HG02571 (cell line): Measurements from ENCODE around the gene TAF12.
"Not testable (repeated sequence)": the region's sequence is repeated elsewhere in the genome, so short reads cannot be mapped to it uniquely, and the experiment has no call there.

Experiments
- ATAC-seq: cut with Tn5 transposase; IDR thresholded peaks from one replicate; pipeline ENCODE4 v1.9.1; 2021; ENCODE audit warnings: mild to moderate bottlenecking, moderate library complexity; ENCODE audit not compliant: unreplicated experiment

TAF12 gene

DNA sequence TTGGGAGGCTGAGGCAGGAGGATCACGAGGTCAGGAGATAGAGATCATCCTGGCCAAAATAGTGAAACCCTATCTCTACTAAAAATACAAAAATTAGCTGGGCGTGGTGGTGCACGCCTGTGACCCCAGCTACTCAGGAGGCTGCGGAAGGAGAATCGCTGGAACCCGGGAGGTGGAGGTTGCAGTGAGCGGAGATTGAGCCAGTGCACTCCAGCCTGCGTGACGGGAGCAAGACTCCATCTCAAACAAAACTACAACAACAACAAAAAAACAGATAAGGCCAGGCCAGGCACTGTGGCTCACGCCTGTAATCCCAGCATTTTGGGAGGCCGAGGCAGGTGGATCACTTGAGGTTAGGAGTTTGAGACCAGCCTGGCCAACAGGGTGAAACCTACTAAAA lies 2.5 kb upstream of the TAF12 start:
- ATAC-seq: not testable (repeated sequence)

DNA sequence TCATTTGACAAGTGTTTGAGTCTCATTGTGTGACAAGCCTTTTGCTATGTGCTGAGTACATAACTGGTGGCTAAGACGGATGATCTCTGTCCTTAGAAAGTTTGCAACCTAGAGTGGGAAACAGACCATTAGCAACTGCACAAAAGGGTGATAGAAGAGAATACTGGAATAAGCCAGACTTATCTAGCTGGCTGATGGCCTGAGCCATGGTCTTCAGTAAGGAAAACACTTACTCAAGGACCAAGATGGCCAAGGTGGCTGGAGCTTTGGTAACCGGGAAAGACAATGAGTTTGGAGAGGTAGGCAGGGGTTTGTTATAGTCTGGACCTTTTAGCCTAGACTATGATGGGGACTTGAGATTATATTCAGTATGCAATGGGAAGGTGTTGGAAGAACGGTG lies 1.6 kb upstream of the TAF12 start:
- ATAC-seq: no peak

DNA sequence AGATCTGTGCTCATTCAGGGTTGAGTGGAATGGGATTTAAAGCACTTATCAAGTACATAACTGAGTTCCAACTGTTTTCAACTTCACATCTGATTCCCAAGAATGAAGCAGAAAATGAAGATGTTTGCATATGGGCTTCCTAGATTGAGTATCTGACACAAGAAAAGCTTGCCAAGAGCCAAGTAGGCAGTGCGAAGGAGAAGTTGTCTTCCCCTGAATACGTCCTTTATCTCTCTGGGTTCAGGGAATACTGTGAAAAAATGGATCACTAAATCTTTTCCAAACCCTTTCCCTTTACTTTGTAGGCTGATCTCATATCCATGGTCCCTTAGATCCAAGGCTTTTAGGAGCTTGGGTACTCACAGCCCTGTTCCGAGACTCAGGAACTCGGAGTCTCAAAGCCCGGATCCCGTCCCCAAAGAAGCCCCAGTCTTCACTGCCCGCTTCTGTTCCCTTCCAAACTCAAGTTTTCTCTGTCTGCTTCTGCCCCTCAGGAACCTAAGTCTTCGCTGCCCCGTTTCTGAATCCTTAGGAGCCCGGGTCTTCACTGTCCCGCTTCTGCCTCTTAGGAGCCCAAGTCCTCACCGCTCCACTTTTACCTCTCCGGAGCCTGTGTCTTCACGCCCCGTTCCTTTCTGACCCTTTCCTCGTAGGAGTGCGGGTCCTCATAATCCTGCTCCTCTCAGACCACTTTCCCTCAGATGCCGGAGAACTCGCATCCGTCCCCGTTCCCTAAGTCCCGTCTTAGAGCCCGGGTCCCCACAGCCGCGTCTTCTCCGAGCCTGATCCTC lies 616 bp downstream of the TAF12 start:
- peak; percentile 14 for ATAC-seq

DNA sequence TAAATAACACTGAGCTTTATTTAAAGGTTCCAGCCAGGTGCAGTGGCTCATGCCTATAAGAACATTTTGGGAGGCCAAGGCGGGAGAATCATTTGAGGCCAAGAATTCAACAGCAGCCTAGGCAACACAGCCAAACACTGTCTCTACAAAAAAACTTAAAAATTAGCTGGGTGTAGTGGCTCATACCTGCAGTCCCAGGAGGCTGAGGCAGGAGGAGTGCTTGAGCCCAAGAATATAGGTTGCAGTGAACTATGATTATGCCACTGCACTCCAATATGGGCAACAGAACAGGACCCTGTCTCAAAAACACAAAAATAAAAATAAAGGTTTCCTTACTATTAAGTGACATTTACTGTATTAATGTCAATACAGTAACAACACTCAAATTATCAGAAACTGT lies 2.1 kb downstream of the TAF12 start:
- ATAC-seq: no peak

DNA sequence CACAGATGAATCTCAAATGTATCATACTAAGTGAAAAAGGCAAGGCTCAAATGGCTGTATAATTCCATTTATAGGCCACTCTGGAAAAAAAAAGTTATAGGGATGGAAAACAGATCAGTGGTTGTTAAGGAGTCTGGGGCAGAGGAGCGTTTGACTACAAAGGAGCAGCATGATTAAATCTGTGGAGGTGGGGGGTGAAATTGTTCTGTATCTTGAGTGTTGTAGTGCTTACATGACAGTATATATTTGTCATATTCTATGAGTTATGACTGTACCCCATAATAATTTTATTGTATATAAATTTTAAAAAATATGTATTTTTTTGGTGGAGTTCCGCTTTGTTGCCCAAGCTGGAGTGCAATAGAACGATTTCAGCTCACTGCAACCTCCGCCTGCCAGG lies 10.3 kb downstream of the TAF12 start:
- no peak for ATAC-seq

DNA sequence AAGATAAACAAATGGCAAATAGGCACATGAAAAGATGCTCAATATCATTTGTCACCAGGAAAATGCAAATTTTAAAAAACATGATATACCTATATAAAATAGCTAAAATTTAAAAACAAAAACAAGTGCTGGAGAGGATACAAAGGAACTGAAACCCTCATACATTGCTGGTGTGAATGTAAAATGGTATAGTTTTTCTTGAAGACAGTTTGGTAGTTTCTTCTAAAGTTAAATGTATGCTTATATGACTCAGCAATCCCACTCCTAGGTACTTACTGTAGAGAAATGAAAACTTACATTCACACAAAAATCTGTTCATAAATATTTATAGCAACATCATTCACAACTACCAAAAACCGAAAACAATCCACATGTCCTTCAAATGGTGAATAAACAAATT lies 11.2 kb downstream of the TAF12 start:
- no peak for ATAC-seq

DNA sequence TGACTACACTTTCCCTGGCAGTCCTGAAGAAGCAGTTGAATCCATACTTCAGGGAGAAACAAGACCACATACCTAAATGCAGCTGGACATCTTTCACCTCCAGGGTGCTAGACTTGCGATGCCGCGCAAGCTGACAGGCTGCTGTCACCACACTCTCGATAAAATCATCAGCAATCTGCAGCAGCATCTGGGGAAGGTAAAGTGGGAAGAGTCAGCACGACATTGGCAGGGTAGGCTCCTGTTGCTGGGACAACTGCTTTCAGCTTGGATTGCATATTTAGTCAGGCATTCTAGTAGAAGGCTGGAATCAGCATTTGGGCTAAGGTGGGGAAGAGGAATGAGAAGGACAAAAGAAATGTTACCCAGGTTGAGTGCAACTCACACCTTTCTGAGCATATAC lies 29.7 kb downstream of the TAF12 start:
- no peak for ATAC-seq

DNA sequence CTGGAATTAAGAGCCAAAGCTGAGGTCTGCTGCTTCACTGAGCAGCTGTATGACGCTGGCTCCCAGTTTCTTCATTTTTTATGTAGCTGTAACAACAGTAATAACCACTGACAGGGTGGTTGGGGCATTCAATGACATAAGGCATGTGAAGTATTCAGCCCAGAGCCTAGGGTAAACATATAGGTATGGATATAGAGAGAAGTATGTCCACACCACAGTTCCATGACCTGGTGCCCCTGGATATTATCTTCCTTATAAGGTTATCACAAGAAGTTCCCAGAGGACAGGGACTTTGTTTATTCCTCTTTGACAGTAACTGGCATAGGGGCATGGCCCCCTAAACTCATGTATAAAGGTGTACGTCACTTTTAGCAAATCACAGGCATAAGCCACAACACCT lies 36.1 kb downstream of the TAF12 start:
- no peak for ATAC-seq

DNA sequence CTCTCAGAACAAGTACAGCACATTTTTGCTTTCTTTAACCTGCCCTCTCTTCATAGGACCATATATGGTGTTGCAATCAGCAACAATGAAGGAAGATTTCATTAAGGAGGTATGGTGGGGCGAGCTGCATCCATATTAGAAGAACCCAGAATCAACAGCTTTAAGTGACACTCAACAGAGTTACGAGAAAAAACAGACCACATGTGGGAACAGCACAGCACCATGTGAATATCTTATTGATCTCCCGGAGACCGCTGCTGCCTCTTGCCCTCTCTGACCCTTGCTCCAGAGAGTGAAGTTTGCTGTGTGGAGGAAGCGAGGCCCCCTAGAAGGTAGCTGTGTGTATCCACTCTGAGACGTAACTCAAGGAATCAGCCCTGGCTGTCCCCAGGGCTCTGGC lies 37.9 kb downstream of the TAF12 start:
- no peak for ATAC-seq

DNA sequence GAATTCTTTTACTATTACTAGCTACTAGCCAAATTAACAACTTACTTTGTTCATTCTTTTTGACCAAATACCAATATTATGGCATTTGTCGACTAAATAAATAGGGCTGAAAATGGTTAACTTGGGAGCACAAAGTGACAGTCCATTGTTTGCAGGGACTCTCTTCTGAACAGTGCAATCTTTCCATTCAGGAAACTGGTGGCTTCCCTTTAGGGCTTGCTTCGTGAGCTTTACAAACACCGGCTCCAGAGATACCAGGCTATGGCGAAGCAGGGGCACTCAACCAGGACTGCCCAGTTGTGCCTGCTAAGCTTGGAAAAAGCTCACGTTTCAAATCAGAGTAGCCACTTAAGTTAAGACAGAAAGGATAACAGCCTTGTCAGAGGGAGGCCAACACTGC lies 38.5 kb downstream of the TAF12 start:
- no peak for ATAC-seq

DNA sequence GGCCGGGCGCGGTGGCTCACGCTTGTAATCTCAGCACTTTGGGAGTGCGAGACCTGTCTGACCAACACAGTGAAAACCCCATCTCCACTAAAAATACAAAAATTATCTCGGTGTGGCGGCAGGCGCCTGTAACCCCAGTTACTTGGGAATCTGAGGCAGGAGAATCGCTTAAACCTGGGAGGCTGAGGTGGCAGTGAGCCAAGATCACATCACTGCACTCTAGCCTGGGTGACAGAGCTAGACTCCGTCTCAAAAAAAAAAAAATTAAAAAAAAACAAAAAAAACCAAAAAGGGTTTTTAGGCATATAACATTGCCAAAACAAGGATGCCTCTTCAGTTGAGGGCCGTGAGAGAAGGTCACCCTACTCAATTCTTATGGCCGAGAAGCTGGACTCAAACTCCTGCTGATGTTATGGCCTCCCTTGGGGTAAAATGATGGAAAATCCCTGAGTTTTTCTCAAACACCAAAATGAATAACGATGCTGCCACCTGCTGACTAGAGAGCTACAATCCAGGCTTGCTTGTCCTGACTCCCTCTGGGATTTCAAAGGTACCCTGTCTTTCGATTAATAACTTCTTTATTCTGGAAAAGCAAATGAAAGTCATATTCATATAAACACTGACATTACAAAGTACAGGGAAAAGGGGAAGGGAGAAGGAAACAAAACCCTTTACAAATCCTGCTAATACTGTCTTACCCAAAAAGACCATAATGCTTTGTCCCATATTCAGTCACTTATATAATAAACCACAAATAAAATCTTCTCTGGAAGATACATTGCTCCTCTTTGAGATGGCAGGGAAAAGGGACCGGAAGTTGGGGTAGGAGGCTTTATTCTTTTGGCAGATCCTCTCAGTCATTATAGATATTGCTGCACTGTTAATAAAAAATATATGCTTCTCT lies 40.1 kb downstream of the TAF12 start:
- ATAC-seq: no peak

DNA sequence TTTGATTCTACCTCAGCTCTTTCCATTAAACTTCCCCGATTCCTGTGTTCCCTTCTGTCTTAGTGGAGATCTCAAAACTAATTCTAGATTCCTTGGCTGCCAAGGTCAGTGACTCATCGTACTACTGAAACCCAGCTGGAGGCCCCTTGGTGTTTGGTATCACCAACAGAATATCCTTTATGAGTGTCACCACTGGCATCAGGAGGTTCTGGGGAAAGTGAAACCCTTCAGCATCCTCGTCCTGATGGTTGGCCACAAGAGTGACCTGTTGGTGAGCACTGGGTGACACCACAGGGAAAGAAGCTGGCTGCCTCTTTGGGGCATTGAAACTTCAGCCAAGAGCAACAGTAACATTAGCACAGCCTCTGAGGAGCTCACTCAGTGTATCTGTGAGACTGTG lies 41.2 kb downstream of the TAF12 start:
- no peak for ATAC-seq

DNA sequence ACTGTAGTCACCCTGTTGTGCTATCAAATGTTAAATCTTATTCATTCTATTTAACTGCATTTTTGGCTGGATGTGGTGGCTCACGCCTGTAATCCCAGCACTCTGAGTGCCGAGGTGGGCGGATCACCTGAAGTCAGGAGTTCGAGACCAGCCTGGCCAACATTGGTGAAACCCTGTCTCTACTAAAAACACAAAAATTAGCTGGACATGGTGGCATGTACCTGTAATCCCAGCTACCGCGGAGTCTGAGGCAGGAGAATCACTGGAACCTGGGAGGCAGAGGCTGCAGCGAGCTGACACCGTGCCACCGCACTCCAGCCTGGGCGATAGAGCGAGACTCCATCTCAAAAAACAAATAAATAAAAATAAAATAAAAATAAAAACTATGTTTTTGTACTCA lies 46.6 kb downstream of the TAF12 start:
- ATAC-seq: not testable (repeated sequence)

DNA sequence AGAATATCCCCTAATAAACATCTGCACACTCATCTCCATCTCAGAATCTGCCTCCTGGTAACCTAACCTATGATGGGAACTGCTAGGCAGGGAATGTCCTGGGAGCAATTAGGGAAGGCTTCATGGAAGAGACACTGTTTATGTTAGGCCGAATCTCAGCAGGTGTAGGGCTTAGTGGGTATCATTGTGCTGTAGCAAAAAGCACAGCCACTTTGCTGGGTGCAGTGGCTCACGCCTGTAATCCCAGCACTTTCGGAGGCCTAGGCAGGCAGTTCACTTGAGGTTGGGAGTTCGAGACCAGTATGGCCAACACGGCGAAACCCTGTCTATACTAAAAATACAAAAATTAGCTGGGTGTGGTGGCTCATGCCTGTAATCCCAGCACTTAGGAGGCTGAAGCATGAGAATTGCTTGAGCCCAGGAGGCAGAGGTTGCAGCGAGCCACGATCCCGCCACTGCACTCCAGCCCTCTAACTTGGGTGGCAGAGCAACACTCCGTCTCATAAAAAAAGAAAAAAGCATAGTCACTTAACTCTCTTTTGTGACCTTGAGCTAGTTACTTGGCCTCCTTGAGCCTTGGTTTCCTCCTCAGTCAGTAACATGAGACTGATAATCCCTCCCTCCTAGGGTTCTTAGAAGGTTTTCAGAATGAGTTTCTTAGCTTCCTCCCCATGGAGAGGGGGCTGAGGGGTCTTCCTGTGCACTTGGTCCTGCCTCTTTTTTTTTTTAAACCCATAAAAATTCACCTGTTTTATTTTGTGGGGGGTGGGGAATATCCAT lies 47.3 kb downstream of the TAF12 start:
- no peak for ATAC-seq

DNA sequence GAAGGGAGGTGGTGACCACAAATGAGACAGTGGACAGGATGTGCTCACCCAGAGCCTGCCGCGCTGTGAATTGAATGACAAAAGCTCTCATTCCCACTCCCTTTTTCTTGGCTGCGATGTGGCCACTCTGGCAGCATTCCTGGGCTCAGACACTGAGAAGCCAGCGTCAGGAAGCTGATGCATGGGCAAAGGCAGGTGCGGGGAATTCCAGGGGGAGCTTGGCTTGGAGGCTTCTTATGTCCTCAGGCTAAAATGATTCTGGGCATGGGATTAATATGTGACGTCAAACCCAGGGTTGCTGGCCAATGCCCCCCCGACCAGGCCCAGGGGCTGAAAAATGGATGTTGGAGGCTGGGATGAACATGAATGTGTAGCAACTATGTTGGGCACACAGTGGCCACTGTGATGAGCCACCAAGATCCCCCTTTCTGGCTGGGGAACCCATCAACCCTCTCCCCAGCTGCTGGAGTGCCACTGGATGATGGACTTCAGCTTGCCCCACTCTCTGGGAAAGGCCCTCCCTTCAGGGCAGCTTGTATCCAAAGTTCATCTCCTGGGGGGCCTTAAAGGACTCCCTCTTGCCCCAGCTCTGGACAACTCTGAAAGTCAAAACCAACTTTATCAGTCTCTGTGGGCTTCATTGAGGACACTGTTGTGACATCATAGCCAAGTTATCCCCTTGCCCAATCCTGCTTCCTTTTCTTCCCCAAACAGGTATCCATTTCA lies 48.0 kb downstream of the TAF12 start:
- ATAC-seq: not testable (repeated sequence)

DNA sequence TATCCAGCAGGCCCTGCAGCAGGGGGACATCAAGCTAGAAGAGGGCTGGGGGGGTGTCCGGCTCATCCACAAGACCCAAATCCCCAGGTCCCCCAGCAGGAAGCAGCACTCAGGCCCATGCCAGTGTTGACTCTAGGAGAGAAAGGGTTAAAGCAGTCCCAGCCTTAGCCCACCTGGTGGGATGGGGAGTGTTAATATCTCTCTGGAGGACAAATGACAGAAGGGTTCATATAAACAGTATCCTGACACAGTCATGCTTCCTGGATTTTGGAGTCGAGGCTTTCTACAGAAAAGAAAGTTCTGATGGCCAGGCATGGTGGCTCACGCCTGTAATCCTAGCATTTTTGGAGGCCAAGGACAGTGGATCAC lies 48.9 kb downstream of the TAF12 start:
- ATAC-seq: not testable (repeated sequence)

DNA sequence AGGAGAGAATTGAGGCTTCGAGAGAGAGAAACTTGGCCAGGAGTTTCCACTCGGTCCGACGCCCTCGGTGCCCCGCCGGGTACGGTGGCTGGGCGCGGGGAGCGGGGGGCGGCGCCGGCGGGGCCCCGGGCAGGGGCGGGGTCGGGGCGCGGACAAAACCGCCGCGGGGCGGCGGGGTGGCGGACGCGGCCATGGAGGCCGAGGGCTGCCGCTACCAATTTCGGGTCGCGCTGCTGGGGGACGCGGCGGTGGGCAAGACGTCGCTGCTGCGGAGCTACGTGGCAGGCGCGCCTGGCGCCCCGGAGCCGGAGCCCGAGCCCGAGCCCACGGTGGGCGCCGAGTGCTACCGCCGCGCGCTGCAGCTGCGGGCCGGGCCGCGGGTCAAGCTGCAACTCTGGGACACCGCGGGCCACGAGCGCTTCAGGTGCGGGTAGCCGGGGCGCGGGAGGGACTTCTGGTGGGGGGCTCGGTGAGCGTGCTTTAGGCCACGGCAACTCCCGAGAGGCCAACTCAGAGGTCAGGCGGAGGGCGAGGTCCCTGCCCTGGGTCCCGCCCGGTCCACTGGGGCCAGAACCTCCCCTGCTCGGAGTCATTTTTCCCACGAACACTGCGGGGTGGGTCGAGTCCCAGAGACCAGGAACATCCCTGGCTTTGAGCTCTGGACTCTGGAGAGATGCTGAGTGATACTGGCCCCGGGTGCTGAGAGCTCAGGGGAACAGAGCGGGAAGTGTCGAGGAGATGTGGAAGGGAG lies 50.4 kb downstream of the TAF12 start:
- ATAC-seq: peak; percentile 57

DNA sequence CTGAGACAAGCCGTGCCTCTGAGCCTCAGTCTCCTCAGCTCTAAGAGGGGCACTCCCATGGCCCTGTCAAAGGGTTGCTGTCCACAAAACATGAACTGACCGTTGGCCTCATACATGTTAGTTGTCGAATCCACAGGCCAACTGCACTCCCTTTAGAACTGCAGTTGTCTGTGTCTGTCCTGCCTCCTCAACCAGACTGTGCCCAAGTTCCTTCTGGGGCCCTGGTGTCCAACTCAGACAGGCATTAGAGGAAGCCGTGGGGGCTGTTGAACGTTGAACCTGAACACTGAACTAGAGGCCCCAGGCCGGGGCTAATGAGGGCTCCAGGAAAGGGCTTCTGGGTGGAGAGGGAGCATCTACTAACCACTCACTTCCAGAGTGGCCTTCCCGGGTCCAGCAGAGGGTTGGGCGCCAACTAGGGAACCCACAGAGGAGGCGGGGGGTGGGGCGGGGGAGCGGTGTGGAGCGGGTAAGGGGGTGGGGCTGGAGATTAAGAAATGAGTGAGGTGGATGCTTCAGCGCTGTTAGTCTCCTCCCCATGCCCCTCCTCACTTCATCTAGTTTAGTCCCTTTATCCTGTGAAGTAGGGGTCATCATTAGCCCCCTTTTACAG lies 51.1 kb downstream of the TAF12 start, which contains the start of gene RAB42:
RAB42 (plus strand) TSS at position 558 of the 613 bp plus-strand sequence. CDS start 247 bp downstream, outside the sequence.
- ATAC-seq: peak; percentile 24

DNA sequence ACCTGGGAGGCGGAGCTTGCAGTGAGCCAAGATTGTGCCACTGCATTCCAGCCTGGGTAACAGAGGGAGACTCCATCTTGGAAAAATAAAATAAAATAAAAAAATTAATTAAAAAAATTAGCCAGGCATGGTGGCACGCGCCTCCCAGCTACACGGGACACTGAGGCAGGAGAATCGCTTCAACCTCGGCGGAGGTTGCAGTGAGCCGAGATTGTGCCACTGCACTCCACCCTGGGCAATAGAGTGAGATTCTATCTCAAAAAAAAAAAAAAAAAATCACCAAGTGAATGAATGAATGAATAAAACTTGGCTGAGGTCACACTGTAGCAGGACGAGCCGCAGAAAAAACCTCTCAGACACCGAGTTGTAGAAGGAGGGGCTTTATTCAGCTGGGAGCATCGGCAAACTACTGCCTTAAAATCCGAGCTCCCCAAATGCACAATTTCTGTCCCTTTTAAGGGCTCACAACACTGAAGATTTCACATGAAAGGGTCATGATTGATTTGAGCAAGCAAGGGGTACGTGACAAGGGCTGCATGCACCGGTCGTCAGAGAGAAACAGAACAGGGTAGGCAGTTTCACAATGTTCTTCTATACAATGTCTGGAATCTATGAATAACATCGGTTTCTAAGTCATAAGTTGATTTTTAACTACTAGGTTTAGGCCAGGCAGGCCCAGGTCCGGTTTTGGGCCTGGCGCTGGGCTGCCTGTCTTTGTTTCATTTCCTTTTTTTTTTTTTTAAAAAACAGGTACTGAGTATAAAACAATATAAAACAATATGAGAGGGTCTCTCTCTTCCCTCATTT lies 56.1 kb downstream of the TAF12 start:
- not testable (repeated sequence) for ATAC-seq
